Endothelial cell of umbilical vein (primary cell): ENCODE results near the gene TP53RK. TPM values are rescaled to one million over a fixed set of nuclear protein-coding genes. Genes with fewer than 3 reads are reported as not detected.

Source experiments
- BruUV-seq: library from RNA; stranded (reverse); fragments of 400-500 nt; replicated peaks from 2 replicates; lab custom pipeline; 2021; lab: Mats Ljungman, UMichigan
- CTCF ChIA-PET: fragments of 300-600, 350-600 bp; sonication (Branson Sonifier 250); formaldehyde crosslinking; loops from one replicate; lab custom pipeline; 2021; ENCODE audit warnings: antibody characterized with exemption, inconsistent platforms; lab: Charles Lee
- POLR2A ChIA-PET: fragments of 300-600, 350-600 bp; sonication (Branson Sonifier 250); formaldehyde crosslinking; loops from one replicate; lab custom pipeline; 2021; ENCODE audit warnings: antibody characterized with exemption, inconsistent platforms; lab: Charles Lee
- DNase-seq: peaks from one replicate; pipeline ENCODE4 v3.0.0-alpha.2; 2011; ENCODE audit warnings: low read depth, low spot score
- FAIRE-seq: peaks from 2 replicates; lab custom pipeline; 2011; peaks lifted over from hg19 to GRCh38; lab: Jason Lieb, UNC
- H2AFZ ChIP-seq: 2 replicates; pipeline ENCODE4 v1.6.0; 2012; ENCODE audit warnings: low read depth, low read length, control low read depth, inconsistent platforms
- H3K27ac ChIP-seq: 2 replicates; pipeline ENCODE4 v1.5.1; 2011; ENCODE audit warnings: low read depth, mild to moderate bottlenecking, control low read depth, low read length, moderate library complexity; ENCODE audit not compliant: insufficient read depth
- H3K27me3 ChIP-seq, 2 experiments: 2 replicates each; pipeline versions ENCODE4 v1.6.0 to v1.6.1; 2011; ENCODE audit warnings: low read length in 2 of 2, mixed read lengths in 1 of 2; ENCODE audit not compliant: control insufficient read depth in 2 of 2, insufficient read depth in 2 of 2
- H3K36me3 ChIP-seq, 2 experiments: 2 replicates in 1 of 2; 3 replicates in 1 of 2; pipeline ENCODE4 v1.5.1; 2011; ENCODE audit warnings: low read length in 2 of 2, mild to moderate bottlenecking in 1 of 2, moderate library complexity in 1 of 2; ENCODE audit not compliant: control insufficient read depth in 2 of 2, insufficient read depth in 2 of 2; ENCODE audit errors: extremely low read depth in 1 of 2
- H3K4me1 ChIP-seq: 3 replicates; pipeline ENCODE4 v1.5.1; 2011; ENCODE audit warnings: mild to moderate bottlenecking, low read length; ENCODE audit not compliant: control insufficient read depth, insufficient read depth; ENCODE audit errors: extremely low read depth
- H3K4me2 ChIP-seq: 2 replicates; pipeline ENCODE4 v1.6.1; 2011; ENCODE audit warnings: low read length, control low read depth, mixed read lengths; ENCODE audit not compliant: insufficient read depth
- H3K4me3 ChIP-seq, 3 experiments: fragments of 200-600 bp in 1 of 3; sonication (generic), shearing (Covaris generic) in 1 of 3; replicated peaks in 1 of 3; 2 replicates each; pipeline ENCODE4 v1.5.1; 2011 to 2016; ENCODE audit warnings: control low read depth in 3 of 3, low read length in 3 of 3, mild to moderate bottlenecking in 2 of 3, inconsistent platforms in 1 of 3, low read depth in 1 of 3, moderate library complexity in 1 of 3; ENCODE audit not compliant: insufficient read depth in 1 of 3
- H3K79me2 ChIP-seq: 2 replicates; pipeline ENCODE4 v1.6.0; 2012; ENCODE audit warnings: low read length, inconsistent platforms; ENCODE audit not compliant: control insufficient read depth, insufficient read depth
- H3K9ac ChIP-seq: replicated peaks from 2 replicates; pipeline ENCODE3; 2011; ENCODE audit warnings: low read length, control low read depth; ENCODE audit not compliant: insufficient read depth; ENCODE audit errors: extremely low read depth
- H3K9me1 ChIP-seq: replicated peaks from 3 replicates; pipeline ENCODE4 v1.6.0; 2011; ENCODE audit warnings: mild to moderate bottlenecking, low read length; ENCODE audit not compliant: control insufficient read depth, insufficient read depth; ENCODE audit errors: extremely low read depth
- H3K9me3 ChIP-seq: replicated peaks from 2 replicates; pipeline ENCODE4 v1.5.1; 2012; ENCODE audit warnings: low read length, inconsistent platforms; ENCODE audit not compliant: control insufficient read depth, insufficient read depth
- H4K20me1 ChIP-seq: replicated peaks from 2 replicates; pipeline ENCODE3; 2011; ENCODE audit warnings: mild to moderate bottlenecking, low read length; ENCODE audit not compliant: control insufficient read depth, insufficient read depth; ENCODE audit errors: extremely low read depth
- CTCF ChIP-seq, 2 donors: IDR thresholded peaks; 1 replicate in 1 of 2; 2 replicates in 1 of 2; pipeline ENCODE4 v1.5.1; 2011; ENCODE audit warnings: low read length in 2 of 2, mild to moderate bottlenecking in 2 of 2, moderate library complexity in 2 of 2, control low read depth in 1 of 2, inconsistent platforms in 1 of 2, low read depth in 1 of 2; ENCODE audit not compliant: insufficient read depth in 1 of 2; ENCODE audit errors: extremely low read depth in 1 of 2
- EZH2 ChIP-seq: IDR thresholded peaks from 2 replicates; pipeline ENCODE4 v1.6.1; 2012; ENCODE audit warnings: borderline replicate concordance, low read depth, mild to moderate bottlenecking, moderate library complexity, low read length, inconsistent platforms; ENCODE audit not compliant: severe bottlenecking
- FOS ChIP-seq: IDR thresholded peaks from 2 replicates; pipeline ENCODE4 v1.6.1; 2011; ENCODE audit warnings: mild to moderate bottlenecking, low read length, moderate library complexity, borderline replicate concordance; ENCODE audit not compliant: insufficient read depth
- GATA2 ChIP-seq: IDR thresholded peaks from 2 replicates; pipeline ENCODE4 v1.7.0; 2011; ENCODE audit warnings: low read depth, mild to moderate bottlenecking, moderate library complexity, mixed read lengths, low read length; ENCODE audit not compliant: insufficient read length, insufficient read depth
- JUN ChIP-seq: IDR thresholded peaks from 2 replicates; pipeline ENCODE4 v1.6.1; 2011; ENCODE audit warnings: borderline replicate concordance, low read depth; ENCODE audit not compliant: insufficient read length, insufficient read depth
- MAX ChIP-seq: IDR thresholded peaks from 2 replicates; pipeline ENCODE4 v1.6.1; 2011; ENCODE audit not compliant: insufficient read depth, insufficient read length
- MYC ChIP-seq: IDR thresholded peaks from one replicate; pipeline ENCODE4 v1.6.1; 2011; ENCODE audit warnings: mild to moderate bottlenecking, low read depth, low read length
- POLR2AphosphoS5 ChIP-seq: IDR thresholded peaks from 2 replicates; pipeline ENCODE4 v1.6.1; 2012; ENCODE audit warnings: low read depth, mild to moderate bottlenecking, control low read depth, low read length, moderate library complexity; ENCODE audit not compliant: insufficient read depth
- dilution Hi-C: fragments of 300-500 bp; cut with MboI; formaldehyde crosslinking; loops from one replicate; pipeline ENCODE4 v1.15.0; 2019; ENCODE audit warnings: low sequenced_read_pairs; ENCODE audit not compliant: extremely low pct_ligation_motif_present
- intact Hi-C: fragments of 100-400 bp; cut with micrococcal nuclease; formaldehyde crosslinking; loops from one replicate; pipeline ENCODE4 v1.10.0; 2022
- polyA plus RNA-seq, 4 experiments: library from polyadenylated mRNA; depleted of rRNA in 3 of 4; stranded (reverse) in 3 of 4; unstranded in 1 of 4; fragments of >200 nt; gene quantifications; 2 replicates each; pipeline versions ENCODE4 v1.2.1 to v1.2.3, GENCODE V29; 2011 to 2012; ENCODE audit warnings: missing spikeins in 1 of 4
- total RNA-seq: library from RNA; stranded (reverse); gene quantifications from 2 replicates; pipeline ENCODE4 v1.2.3, GENCODE V29; 2021

The TP53RK gene
- total and polyA plus RNA-seq, 2 donors (not counting 3 experiments of a cell fraction or from before 2014, with no cell fraction given), result 7.0 to 13.1 TPM

- Histone ChIP-seq H3K4me3 (no peak overlapping the region), H3K27ac (no peak overlapping the region), H3K36me3 (no peaks in the 10 kb centered on the region), H3K4me1 (no peaks in the 10 kb centered on the region), H2AFZ (no peak overlapping the region), H3K27me3 (no peaks in the 10 kb centered on the region), H3K9me3 (no peaks in the 10 kb centered on the region), H4K20me1 (no peaks in the 10 kb centered on the region), H3K79me2 (no peaks in the 10 kb centered on the region), H3K9me1 (no peaks in the 10 kb centered on the region), H3K9ac (no peak overlapping the region), H3K4me2 (no peak overlapping the region)
- no TSS peak for BruUV-seq
- TF ChIP-seq MYC (no peak), MAX (no peak), EZH2 (no peak), GATA2 (no peak), JUN (no peak), POLR2AphosphoS5 (no peak), FOS (no peak), CTCF (IDR thresholded peaks at IDR 0.05; ENCODE audit: extremely low read depth in 1 of 2, insufficient read depth in 1 of 2, low read depth in 1 of 2, low read length in 2 of 2) (no peak)
- intact Hi-C loops (no loop called here), dilution Hi-C loops (no loop called here)
- DNase-seq (no peak), FAIRE-seq (no peak)
- ChIA-PET POLR2A (no interaction called here), CTCF (interaction anchor here (0.6 kb wide), 1 partner anchor 100 kb away, joined by 3 read pairs; no protein-coding TSS in a partner anchor)
Observed at GRCh38 chr20:46673394-46674252, 15.6 kb downstream of the TP53RK start.
